CD4-positive, CD25-positive, alpha-beta regulatory T cell (primary cell): ENCODE data around the gene BLACAT1. TPM values are rescaled to one million over a fixed set of nuclear protein-coding genes. Genes with fewer than 3 reads are reported as not detected.
"Not testable (repeated sequence)": the region's sequence is repeated elsewhere in the genome, so short reads cannot be mapped to it uniquely, and the experiment has no call there.

Experiments used
- ATAC-seq, 2 donors: fragments of 150-1000 bp; cut with Tn5 transposase; one replicate each; pipeline ENCODE4 v1.10.0; 2021; ENCODE audit warnings: low read depth in 2 of 2, moderate number of reproducible peaks in 2 of 2, moderate library complexity in 1 of 2
- DNase-seq, 3 donors: peaks; one replicate each; pipeline versions ENCODE4 v3.0.0 to v3.0.0-alpha.2; 2012 to 2022; ENCODE audit warnings: mixed read lengths in 1 of 3
- H3K27ac ChIP-seq: one replicate; pipeline ENCODE4 v1.7.0; 2013; ENCODE audit warnings: mild to moderate bottlenecking, low read length; ENCODE audit not compliant: insufficient read depth, poor library complexity, severe bottlenecking
- H3K27me3 ChIP-seq: one replicate; pipeline ENCODE4 v1.7.0; 2013; ENCODE audit warnings: low read length; ENCODE audit not compliant: control insufficient read depth, insufficient read depth
- H3K36me3 ChIP-seq: one replicate; pipeline ENCODE4 v1.7.0; 2013; ENCODE audit warnings: mild to moderate bottlenecking, low read length, moderate library complexity; ENCODE audit not compliant: control insufficient read depth, insufficient read depth
- H3K4me1 ChIP-seq: 2 replicates; pipeline ENCODE4 v1.7.0; 2013; ENCODE audit warnings: mild to moderate bottlenecking, low read length; ENCODE audit not compliant: insufficient read depth, control insufficient read depth, poor library complexity, severe bottlenecking
- H3K4me3 ChIP-seq: one replicate; pipeline ENCODE4 v1.7.0; 2013; ENCODE audit warnings: low read depth, mild to moderate bottlenecking, low read length, moderate library complexity
- H3K9me3 ChIP-seq, 2 experiments: 1 replicate in 1 of 2; 2 replicates in 1 of 2; pipeline ENCODE4 v1.7.0; 2013; ENCODE audit warnings: low read length in 2 of 2, mild to moderate bottlenecking in 1 of 2, moderate library complexity in 1 of 2; ENCODE audit not compliant: control insufficient read depth in 2 of 2
- H3K27ac Mint-ChIP-seq, 3 donors: one replicate each; pipeline ENCODE4 v1.8.0; 2020 to 2022; ENCODE audit warnings: mild to moderate bottlenecking in 3 of 3, mixed read lengths in 3 of 3, moderate library complexity in 2 of 3
- H3K27me3 Mint-ChIP-seq: one replicate; pipeline ENCODE4 v1.8.0; 2022; ENCODE audit warnings: mild to moderate bottlenecking, mixed read lengths
- H3K36me3 Mint-ChIP-seq: one replicate; pipeline ENCODE4 v1.8.0; 2020; ENCODE audit warnings: mixed read lengths
- H3K4me1 Mint-ChIP-seq, 4 donors: one replicate each; pipeline ENCODE4 v1.8.0; 2020 to 2022; ENCODE audit warnings: mixed read lengths in 4 of 4, mild to moderate bottlenecking in 1 of 4
- H3K4me3 Mint-ChIP-seq, 4 donors: one replicate each; pipeline ENCODE4 v1.8.0; 2020 to 2022; ENCODE audit warnings: mild to moderate bottlenecking in 4 of 4, mixed read lengths in 4 of 4, moderate library complexity in 3 of 4
- H3K9me3 Mint-ChIP-seq, 7 donors: one replicate each; pipeline ENCODE4 v1.8.0; 2020 to 2022; ENCODE audit warnings: mixed read lengths in 7 of 7, mild to moderate bottlenecking in 3 of 7, moderate library complexity in 2 of 7
- polyA plus RNA-seq, 4 donors: library from polyadenylated mRNA; unstranded; fragments of 300-500 nt; fragmentation: Illumina TruSeq; gene quantifications; one replicate each; pipeline ENCODE4 v1.2.3, GENCODE V29; 2021
- total RNA-seq: library from RNA; stranded (reverse); gene quantifications from one replicate; pipeline ENCODE4 v1.2.3, GENCODE V29; 2022

The BLACAT1 gene
- total and polyA plus RNA-seq, 5 donors from 2014 or later, result 0.15 TPM; not detected in 4

DNA sequence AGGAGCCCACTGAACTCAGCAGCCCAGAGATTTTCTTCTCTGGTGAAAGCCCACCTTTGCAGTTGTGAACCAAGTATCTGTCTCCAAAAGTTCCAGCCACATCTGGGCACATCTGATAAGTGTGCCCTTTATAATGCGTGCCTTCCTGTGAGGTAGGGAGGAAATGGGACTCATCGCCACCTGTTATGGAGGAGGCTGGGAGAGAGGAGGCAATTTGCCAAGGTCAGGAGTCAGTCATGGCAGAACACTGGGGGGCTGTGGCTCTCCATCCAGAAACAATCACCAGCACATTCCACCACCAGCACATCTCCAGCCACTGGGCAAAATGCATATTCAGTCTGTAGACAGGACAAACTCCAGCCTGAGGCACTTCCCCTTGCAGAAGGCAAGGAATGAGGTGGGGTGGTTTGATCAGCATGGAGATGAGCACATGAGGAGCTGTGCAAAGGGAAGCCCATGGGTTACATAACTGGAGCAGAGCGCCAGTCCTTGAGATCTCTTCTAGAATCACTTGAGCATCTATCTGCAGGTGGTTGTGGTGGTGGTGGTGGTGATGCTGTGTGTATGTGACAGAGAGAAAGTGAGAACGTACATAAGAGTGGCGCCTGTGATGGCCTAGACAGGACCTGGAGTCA lies 19.0 kb downstream of the BLACAT1 start:
- Mint-ChIP-seq H3K27me3 (peaks cover 25% of the 10 kb centered on the region), H3K4me1 (peaks cover 0 to 24% (median 19%) of the 10 kb centered on the region in 4 donors), H3K4me3 (peak overlapping the region in 1 of 4 donors; percentile 13), H3K27ac (peak overlapping the region in 1 of 3 donors; percentile 10), H3K36me3 (no peaks in the 10 kb centered on the region), H3K9me3 (no peaks in the 10 kb centered on the region)
- H3K27me3 ChIP-seq, result peaks cover 6% of the 10 kb centered on the region
- H3K4me3 ChIP-seq, result no peak overlapping the region
- ATAC-seq (no peak), DNase-seq (no peak)
- peaks cover 23% of the 10 kb centered on the region for H3K4me1 ChIP-seq
- no peaks in the 10 kb centered on the region for H3K36me3 ChIP-seq
- no peak overlapping the region for H3K27ac ChIP-seq
- H3K9me3 ChIP-seq, result no peaks in the 10 kb centered on the region

- ATAC-seq, result no peak
- Mint-ChIP-seq H3K27ac (no peak overlapping the region), H3K4me3 (no peak overlapping the region), H3K27me3 (peaks cover 31% of the 10 kb centered on the region), H3K4me1 (peaks cover 0 to 20% (median 15%) of the 10 kb centered on the region in 4 donors), H3K36me3 (no peaks in the 10 kb centered on the region), H3K9me3 (no peaks in the 10 kb centered on the region)
- Histone ChIP-seq H3K4me3 (no peak overlapping the region), H3K9me3 (no peaks in the 10 kb centered on the region), H3K4me1 (peaks cover 16% of the 10 kb centered on the region), H3K27me3 (peaks cover 6% of the 10 kb centered on the region), H3K27ac (no peak overlapping the region), H3K36me3 (no peaks in the 10 kb centered on the region)
- DNase-seq, result no peak
Observed at GRCh38 chr1:205435578-205436573, 20.0 kb downstream of the BLACAT1 start.

DNA sequence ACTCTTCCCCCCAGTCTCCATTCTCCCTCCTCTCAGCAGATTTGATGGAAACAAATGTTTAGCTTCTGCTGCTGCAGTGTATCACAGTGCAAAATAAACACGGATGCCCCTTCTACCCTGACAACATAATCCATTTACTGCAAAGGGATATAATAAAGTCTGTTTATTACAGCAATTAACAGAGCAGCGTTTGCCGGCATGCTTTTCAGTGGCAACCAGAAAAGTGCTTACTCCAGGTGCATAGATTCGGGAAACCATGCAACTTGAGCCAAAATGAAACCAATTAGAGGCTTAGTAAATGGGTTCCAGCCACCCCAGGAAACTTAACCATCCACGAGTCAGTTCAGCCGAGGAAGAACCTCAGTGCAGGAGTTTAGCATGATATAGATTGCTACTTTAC lies 21.1 kb downstream of the BLACAT1 start:
- no peaks in the 10 kb centered on the region for H3K36me3 ChIP-seq
- DNase-seq, result no peak
- H3K4me3 ChIP-seq, result no peak overlapping the region
- Mint-ChIP-seq H3K4me1 (peaks cover 0 to 19% (median 11%) of the 10 kb centered on the region in 4 donors), H3K4me3 (no peak overlapping the region), H3K27me3 (peaks cover 33% of the 10 kb centered on the region), H3K36me3 (no peaks in the 10 kb centered on the region), H3K9me3 (no peaks in the 10 kb centered on the region), H3K27ac (no peak overlapping the region)
- no peaks in the 10 kb centered on the region for H3K9me3 ChIP-seq
- no peak for ATAC-seq
- H3K27me3 ChIP-seq, result peaks cover 6% of the 10 kb centered on the region
- H3K4me1 ChIP-seq, result peaks cover 11% of the 10 kb centered on the region
- no peak overlapping the region for H3K27ac ChIP-seq

DNA sequence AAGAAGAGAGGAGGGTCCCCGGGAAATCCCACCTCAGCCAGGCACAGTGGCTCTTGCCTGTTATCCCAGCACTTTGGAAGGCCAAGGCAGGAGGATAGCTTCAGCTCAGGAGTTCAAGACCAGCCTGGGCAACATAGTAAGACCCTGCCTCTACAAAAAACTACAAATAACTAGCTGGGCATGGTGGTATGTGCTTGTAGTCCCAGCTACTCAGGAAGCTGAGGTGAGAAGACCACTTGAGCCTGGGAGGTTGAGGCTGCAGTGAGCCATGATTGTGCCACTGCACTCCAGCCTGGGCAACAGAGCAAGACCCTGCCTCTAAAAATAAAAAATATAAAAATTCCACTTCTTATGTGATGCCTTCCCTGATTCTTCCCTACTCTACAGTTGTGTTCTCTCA lies 23.2 kb downstream of the BLACAT1 start:
- not testable (repeated sequence) for H3K27me3 ChIP-seq, H3K36me3 Mint-ChIP-seq, H3K27ac Mint-ChIP-seq, H3K36me3 ChIP-seq, ATAC-seq, H3K9me3 ChIP-seq, H3K4me1 ChIP-seq, H3K9me3 Mint-ChIP-seq, H3K27ac ChIP-seq, DNase-seq, H3K4me3 ChIP-seq
- Mint-ChIP-seq H3K4me1 (peaks cover 0 to 20% (median 8%) of the 10 kb centered on the region in 4 donors), H3K27me3 (peaks cover 29% of the 10 kb centered on the region), H3K4me3 (peak overlapping the region in 1 of 4 donors; percentile 13)

GRCh38 chr1:205432116-205432515 lies 23.7 kb downstream of the BLACAT1 start:
- peak overlapping the region in 2 of 4 donors; percentile 13 to 49 for H3K4me3 Mint-ChIP-seq
- Histone ChIP-seq H3K9me3 (no peaks in the 10 kb centered on the region), H3K4me3 (no peak overlapping the region), H3K4me1 (peaks cover 9% of the 10 kb centered on the region), H3K27ac (no peak overlapping the region), H3K36me3 (no peaks in the 10 kb centered on the region), H3K27me3 (peaks cover 6% of the 10 kb centered on the region)
- no peak for DNase-seq
- no peaks in the 10 kb centered on the region for H3K9me3 Mint-ChIP-seq
- no peak overlapping the region for H3K27ac Mint-ChIP-seq
- H3K4me1 Mint-ChIP-seq, result peaks cover 0 to 20% (median 8%) of the 10 kb centered on the region in 4 donors
- H3K27me3 Mint-ChIP-seq, result peaks cover 29% of the 10 kb centered on the region
- no peaks in the 10 kb centered on the region for H3K36me3 Mint-ChIP-seq
- no peak for ATAC-seq

- peak overlapping the region; percentile 80 to 90 (median 89) for H3K27ac Mint-ChIP-seq
- H3K36me3 ChIP-seq, result no peaks in the 10 kb centered on the region
- peak overlapping the region; percentile 38 for H3K4me3 ChIP-seq
- H3K9me3 ChIP-seq, result no peaks in the 10 kb centered on the region
- H3K27me3 Mint-ChIP-seq, result peaks cover 38% of the 10 kb centered on the region
- peaks cover 0 to 20% (median 8%) of the 10 kb centered on the region in 4 donors for H3K4me1 Mint-ChIP-seq
- ATAC-seq (peak; percentile 52 to 66), DNase-seq (peak; percentile 10 to 61 (median 54))
- H3K4me1 ChIP-seq, result peaks cover 9% of the 10 kb centered on the region
- no peaks in the 10 kb centered on the region for H3K9me3 Mint-ChIP-seq
- H3K36me3 Mint-ChIP-seq, result no peaks in the 10 kb centered on the region
- peak overlapping the region; percentile 66 to 87 (median 77) for H3K4me3 Mint-ChIP-seq
- H3K27me3 ChIP-seq, result peaks cover 4% of the 10 kb centered on the region
- H3K27ac ChIP-seq, result no peak overlapping the region
Observed at GRCh38 chr1:205430696-205431305, 25.0 kb downstream of the BLACAT1 start.

- peak overlapping the region in 3 of 4 donors; percentile 66 to 87 (median 84) for H3K4me3 Mint-ChIP-seq
- no peaks in the 10 kb centered on the region for H3K9me3 ChIP-seq
- no peaks in the 10 kb centered on the region for H3K36me3 Mint-ChIP-seq
- H3K4me1 ChIP-seq, result peaks cover 9% of the 10 kb centered on the region
- no peaks in the 10 kb centered on the region for H3K9me3 Mint-ChIP-seq
- ATAC-seq (no peak), DNase-seq (no peak)
- peaks cover 42% of the 10 kb centered on the region for H3K27me3 Mint-ChIP-seq
- H3K4me1 Mint-ChIP-seq, result peaks cover 0 to 20% (median 8%) of the 10 kb centered on the region in 4 donors
- H3K27ac Mint-ChIP-seq, result peak overlapping the region; percentile 32 to 90 (median 88)
- H3K27me3 ChIP-seq, result peaks cover 3% of the 10 kb centered on the region
- H3K27ac ChIP-seq, result no peak overlapping the region
- peak overlapping the region; percentile 38 for H3K4me3 ChIP-seq
- no peaks in the 10 kb centered on the region for H3K36me3 ChIP-seq
Observed at GRCh38 chr1:205429762-205430695, 25.8 kb downstream of the BLACAT1 start.
